Transverse colon (tissue), 4 donors: ENCODE results near the gene ACVR1B. TPM values are rescaled to one million over a fixed set of nuclear protein-coding genes. Genes with fewer than 3 reads are reported as not detected.

Experiments
- DNase-seq: peaks from one replicate; pipeline ENCODE4 v3.0.0-alpha.2; 2019
- H3K27ac ChIP-seq, 4 donors: fragments of 200-600 bp; sonication (generic); 2 replicates each; pipeline ENCODE4 v1.5.1; 2016 to 2018; ENCODE audit warnings: inconsistent platforms in 4 of 4
- H3K27me3 ChIP-seq: fragments of 200-600 bp; sonication (generic); 2 replicates; pipeline ENCODE4 v1.5.1; 2017; ENCODE audit warnings: inconsistent platforms
- H3K36me3 ChIP-seq, 4 donors: fragments of 200-600 bp; sonication (generic); 2 replicates each; pipeline ENCODE4 v1.5.1; 2017 to 2019; ENCODE audit warnings: inconsistent platforms in 4 of 4
- H3K4me1 ChIP-seq, 4 donors: fragments of 200-600 bp; sonication (generic); 2 replicates each; pipeline ENCODE4 v1.5.1; 2017 to 2020; ENCODE audit warnings: inconsistent platforms in 4 of 4
- H3K4me3 ChIP-seq, 4 donors: fragments of 200-600 bp; sonication (generic); 1 replicate in 1 of 4; 2 replicates in 3 of 4; pipeline versions ENCODE4 v1.5.1 to v1.6.1; 2017 to 2019; ENCODE audit warnings: inconsistent platforms in 4 of 4
- H3K9me3 ChIP-seq, 2 donors: fragments of 200-600 bp; sonication (generic); 2 replicates each; pipeline ENCODE4 v1.5.1; 2017 to 2019; ENCODE audit warnings: inconsistent platforms in 2 of 2
- CTCF ChIP-seq, 5 experiments: fragments of 200-600 bp in 3 of 5; fragments of 450-650 bp in 2 of 5; sonication (generic) in 3 of 5; IDR thresholded peaks; 1 replicate in 2 of 5; 2 replicates in 3 of 5; pipeline ENCODE4 v1.5.1; 2016 to 2017; ENCODE audit warnings: antibody characterized with exemption in 5 of 5, inconsistent platforms in 3 of 5, mild to moderate bottlenecking in 2 of 5, moderate library complexity in 1 of 5
- EP300 ChIP-seq: sonication (generic); formaldehyde crosslinking; IDR thresholded peaks from one replicate; pipeline ENCODE4 v1.6.1; 2017; ENCODE audit warnings: antibody characterized with exemption, low read depth
- POLR2A ChIP-seq: fragments of 450-650 bp; IDR thresholded peaks from one replicate; pipeline ENCODE4 v1.6.1; 2016; ENCODE audit warnings: antibody characterized with exemption, mild to moderate bottlenecking, moderate library complexity
- POLR2AphosphoS5 ChIP-seq, 3 donors: sonication (generic); formaldehyde crosslinking; IDR thresholded peaks; one replicate each; pipeline ENCODE4 v1.6.1; 2016; ENCODE audit warnings: antibody characterized with exemption in 3 of 3
- WGBS, 2 donors: methylation state at CpG; one replicate each; pipeline ENCODE4 v1.1.5; 2018; ENCODE audit warnings: low coverage in 1 of 2; 5-methylcytosine and 5-hydroxymethylcytosine counted together
- in situ Hi-C, 4 donors: fragments of 200-750 bp; cut with MboI; loops; one replicate each; pipeline versions ENCODE4 v1.15.0 to v1.15.1; 2017; ENCODE audit warnings: low sequenced_read_pairs in 3 of 4, low pct_ligation_motif_present in 1 of 4, low pct_unique_long_range_greater_than_20kb in 1 of 4
- intact Hi-C: fragments of 100-400 bp; cut with DNase I; formaldehyde crosslinking; loops from one replicate; pipeline ENCODE4 v1.15.1; 2023; ENCODE audit warnings: low total_unique reads
- total RNA-seq, 4 donors: library from RNA; depleted of rRNA; stranded (reverse); fragments of >200 nt; gene quantifications; one replicate each; pipeline ENCODE4 v1.1.0, GENCODE V29; 2016

The ACVR1B gene
- total RNA-seq, 4 donors from 2014 or later, result 22.5 to 96.9 (median 68.7) TPM

- Histone ChIP-seq H3K36me3 (no peaks in the 10 kb centered on the region), H3K27me3 (no peaks in the 10 kb centered on the region), H3K9me3 (no peaks in the 10 kb centered on the region), H3K4me3 (peak overlapping the region; percentile 34 to 54 (median 46)), H3K4me1 (peaks cover 17 to 39% (median 35%) of the 10 kb centered on the region in 4 donors), H3K27ac (peak overlapping the region; percentile 93 to 95 (median 94))
- TF ChIP-seq POLR2A (no peak), EP300 (no peak), POLR2AphosphoS5 (IDR thresholded peaks at IDR 0.05) (peak in 1 of 3 donors; percentile 5), CTCF (IDR thresholded peaks at IDR 0.05) (peak; percentile 97 to 99 (median 98))
- WGBS, 2 donors, result 1% methylated on average over 29 of the region's 70 CpGs; no CpG with 5 or more reads in 1 of the 2 donors
- in situ Hi-C loops, result loop anchor here in 1 of 4 donors (10.0 kb wide), 1 partner anchor 61 kb away; no protein-coding TSS in a partner anchor
- intact Hi-C loops, result loop anchor here (2.0 kb wide), 1 partner anchor 19 kb away; no protein-coding TSS in a partner anchor
- DNase-seq, result peak; percentile 93
These were observed 71.9 kb downstream of the ACVR1B start for GRCh38 chr12:52023182-52023975.

- Histone ChIP-seq H3K9me3 (no peaks in the 10 kb centered on the region), H3K27ac (peak overlapping the region; percentile 93 to 95 (median 94)), H3K4me1 (peaks cover 17 to 39% (median 35%) of the 10 kb centered on the region in 4 donors), H3K4me3 (peak overlapping the region in 3 of 4 donors; percentile 34 to 54 (median 51)), H3K36me3 (no peaks in the 10 kb centered on the region), H3K27me3 (no peaks in the 10 kb centered on the region)
- 23 to 44% methylated on average over 4 to 20 of the region's 20 CpGs for WGBS, 2 donors
- TF ChIP-seq CTCF (IDR thresholded peaks at IDR 0.05) (peak in 4 of 5 experiments; percentile 4 to 40 (median 26)), POLR2AphosphoS5 (IDR thresholded peaks at IDR 0.05) (no peak)
- intact Hi-C loops, result loop anchor here (2.0 kb wide), 2 partner anchors 19 to 53 kb away; no protein-coding TSS in a partner anchor
- in situ Hi-C loops, result loop anchor here in 1 of 4 donors (10.0 kb wide), 1 partner anchor 61 kb away; no protein-coding TSS in a partner anchor
- no peak for DNase-seq
These were observed 72.6 kb downstream of the ACVR1B start for GRCh38 chr12:52023976-52024688.

- intact Hi-C loops, result loop anchor here (2.0 kb wide), 1 partner anchor 52 kb away; no protein-coding TSS in a partner anchor
- no peaks in the 10 kb centered on the region for H3K36me3 ChIP-seq
- H3K27ac ChIP-seq, result peak overlapping the region; percentile 93 to 95 (median 94)
- TF ChIP-seq EP300, result no peak
- peak; percentile 59 for TF ChIP-seq POLR2A
- TF ChIP-seq CTCF (IDR thresholded peaks at IDR 0.05), result no peak
- peak; percentile 65 to 78 (median 77) for TF ChIP-seq POLR2AphosphoS5 (IDR thresholded peaks at IDR 0.05)
- peak overlapping the region in 3 of 4 donors; percentile 14 to 51 (median 19) for H3K4me3 ChIP-seq
- DNase-seq, result peak; percentile 83
- no peaks in the 10 kb centered on the region for H3K9me3 ChIP-seq
- H3K27me3 ChIP-seq, result no peaks in the 10 kb centered on the region
- H3K4me1 ChIP-seq, result peaks cover 17 to 39% (median 35%) of the 10 kb centered on the region in 4 donors
- in situ Hi-C loops, result loop anchor here in 3 of 4 donors (5.0 to 10.0 kb wide), 2 partner anchors 57 to 60 kb away; no protein-coding TSS in a partner anchor
- whole genome bisulfite sequencing, 2 donors, result 49% methylated on average over 15 of the region's 15 CpGs; no CpG with 5 or more reads in 1 of the 2 donors
These were observed 73.3 kb downstream of the ACVR1B start for GRCh38 chr12:52024845-52025230.

- Histone ChIP-seq H3K27ac (peak overlapping the region; percentile 93 to 95 (median 94)), H3K36me3 (no peaks in the 10 kb centered on the region), H3K4me1 (peaks cover 17 to 39% (median 35%) of the 10 kb centered on the region in 4 donors), H3K27me3 (no peaks in the 10 kb centered on the region), H3K9me3 (no peaks in the 10 kb centered on the region), H3K4me3 (no peak overlapping the region)
- in situ Hi-C loops, result loop anchor here in 3 of 4 donors (5.0 to 10.0 kb wide), 2 partner anchors 56 to 59 kb away; no protein-coding TSS in a partner anchor
- TF ChIP-seq POLR2AphosphoS5 (IDR thresholded peaks at IDR 0.05) (peak in 1 of 3 donors; percentile 31), EP300 (peak; percentile 60), POLR2A (no peak)
- DNase-seq, result no peak
- 22 to 33% methylated on average over 4 to 5 of the region's 5 CpGs for WGBS, 2 donors
- intact Hi-C loops, result loop anchor here (2.0 kb wide), 1 partner anchor 57 kb away; no protein-coding TSS in a partner anchor
These were observed 74.8 kb downstream of the ACVR1B start for GRCh38 chr12:52026263-52026662.
